Measurements from ENCODE around the gene TMCO4. TPM values are rescaled to one million over a fixed set of nuclear protein-coding genes. Genes with fewer than 3 reads are reported as not detected.

The TMCO4 gene
- total and polyA plus RNA-seq, 2 of the 8 experiments (the other 6 are each of a cell fraction or from before 2014, with no cell fraction given): 3.0 to 3.1 TPM

- TF ChIP-seq MAX (IDR thresholded peaks at IDR 0.05): no peak
- TF ChIP-seq SP2 (IDR thresholded peaks at IDR 0.05; ENCODE audit: low read length): no peak
- no peak for TF ChIP-seq ASH2L (IDR thresholded peaks at IDR 0.05; ENCODE audit: low read length)
- TF ChIP-seq CHD2 (IDR thresholded peaks at IDR 0.05; ENCODE audit: low read length): no peak
- no peak for TF ChIP-seq HDAC2 (IDR thresholded peaks at IDR 0.05; ENCODE audit: borderline replicate concordance in 1 of 2, low read depth in 2 of 2, low read length in 2 of 2)
- TF ChIP-seq ZNF274 (IDR thresholded peaks at IDR 0.05; ENCODE audit: borderline replicate concordance, extremely low read depth, low read length): no peak
- TF ChIP-seq TAF7 (optimal IDR thresholded peaks at IDR 0.05; ENCODE audit: borderline replicate concordance, low read depth, low read length): no peak
- TF ChIP-seq SUZ12 (IDR thresholded peaks at IDR 0.05; ENCODE audit: low read length): no peak
Observed at GRCh38 chr1:19734056-19734455, 65.7 kb downstream of the TMCO4 start (continued).

Measured in H1 (cell line).